ENCODE results near the gene PAGE2B.

DNA sequence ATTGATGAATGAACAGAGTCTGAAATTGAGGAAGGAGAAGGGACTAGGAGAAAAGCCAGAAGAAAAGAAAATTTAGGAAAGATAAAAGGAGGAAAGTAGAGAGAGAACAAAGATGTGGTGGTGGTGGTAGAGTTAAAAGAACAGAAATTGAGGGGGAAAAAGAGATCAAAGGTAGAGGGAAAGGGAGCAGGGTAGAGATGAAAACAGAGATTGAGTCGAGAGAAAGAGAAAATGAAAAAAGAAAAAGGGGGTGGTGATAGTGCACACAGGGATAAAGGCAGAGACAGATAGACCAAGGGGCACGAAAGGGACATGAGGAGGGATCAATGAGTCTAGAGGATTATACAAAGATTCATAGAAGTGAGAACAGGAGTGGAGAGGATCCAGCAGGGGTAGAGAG lies 48.0 kb upstream of the PAGE2B start:
- TF ChIP-seq, protein P1, sequence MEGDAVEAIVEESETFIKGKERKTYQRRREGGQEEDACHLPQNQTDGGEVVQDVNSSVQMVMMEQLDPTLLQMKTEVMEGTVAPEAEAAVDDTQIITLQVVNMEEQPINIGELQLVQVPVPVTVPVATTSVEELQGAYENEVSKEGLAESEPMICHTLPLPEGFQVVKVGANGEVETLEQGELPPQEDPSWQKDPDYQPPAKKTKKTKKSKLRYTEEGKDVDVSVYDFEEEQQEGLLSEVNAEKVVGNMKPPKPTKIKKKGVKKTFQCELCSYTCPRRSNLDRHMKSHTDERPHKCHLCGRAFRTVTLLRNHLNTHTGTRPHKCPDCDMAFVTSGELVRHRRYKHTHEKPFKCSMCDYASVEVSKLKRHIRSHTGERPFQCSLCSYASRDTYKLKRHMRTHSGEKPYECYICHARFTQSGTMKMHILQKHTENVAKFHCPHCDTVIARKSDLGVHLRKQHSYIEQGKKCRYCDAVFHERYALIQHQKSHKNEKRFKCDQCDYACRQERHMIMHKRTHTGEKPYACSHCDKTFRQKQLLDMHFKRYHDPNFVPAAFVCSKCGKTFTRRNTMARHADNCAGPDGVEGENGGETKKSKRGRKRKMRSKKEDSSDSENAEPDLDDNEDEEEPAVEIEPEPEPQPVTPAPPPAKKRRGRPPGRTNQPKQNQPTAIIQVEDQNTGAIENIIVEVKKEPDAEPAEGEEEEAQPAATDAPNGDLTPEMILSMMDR (IDR thresholded peaks at IDR 0.05), result no peak
- no peak for TF ChIP-seq POLR2A (IDR thresholded peaks at IDR 0.05)
